ENCODE results near the gene NARS2.

The NARS2 gene

DNA sequence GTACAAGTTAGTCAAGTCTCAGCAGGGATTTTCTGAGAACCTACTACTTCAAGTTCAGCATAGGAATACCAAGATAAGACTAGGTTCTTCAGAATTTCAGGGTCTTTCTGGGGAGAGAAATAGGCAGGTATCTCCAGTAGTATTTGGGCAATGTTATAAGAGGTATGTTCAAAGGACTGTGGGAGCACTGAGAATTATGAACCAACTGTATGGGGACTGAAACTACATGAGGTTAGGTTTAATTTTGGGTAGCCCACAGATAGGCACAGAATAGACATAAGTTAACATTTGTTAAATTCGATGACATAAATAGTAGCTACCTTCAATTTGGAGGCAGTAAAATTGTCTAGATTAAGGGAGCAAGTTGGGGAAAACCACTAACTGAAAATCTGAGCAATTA, 147.8 kb downstream of the NARS2 start:
- H3K9ac ChIP-seq (ENCODE audit: low read length), result no peak overlapping the region
- H2AFZ ChIP-seq (ENCODE audit: low read depth, low read length, severe bottlenecking), result no peak overlapping the region
- H3K79me2 ChIP-seq (ENCODE audit: insufficient read depth, low read length), result no peaks in the 10 kb centered on the region
- H3K36me3 ChIP-seq (ENCODE audit: low read length), result no peaks in the 10 kb centered on the region
- H3K27ac ChIP-seq (ENCODE audit: low read depth, low read length), result no peak overlapping the region
- H3K9me2 ChIP-seq (replicated peaks; ENCODE audit: insufficient read depth, low read length), result no peaks in the 10 kb centered on the region
- H3K9me3 ChIP-seq (ENCODE audit: insufficient read depth, low read length), result no peaks in the 10 kb centered on the region
- no peaks in the 10 kb centered on the region for H3K27me3 ChIP-seq (ENCODE audit: low read length)
- TF ChIP-seq, protein P1, sequence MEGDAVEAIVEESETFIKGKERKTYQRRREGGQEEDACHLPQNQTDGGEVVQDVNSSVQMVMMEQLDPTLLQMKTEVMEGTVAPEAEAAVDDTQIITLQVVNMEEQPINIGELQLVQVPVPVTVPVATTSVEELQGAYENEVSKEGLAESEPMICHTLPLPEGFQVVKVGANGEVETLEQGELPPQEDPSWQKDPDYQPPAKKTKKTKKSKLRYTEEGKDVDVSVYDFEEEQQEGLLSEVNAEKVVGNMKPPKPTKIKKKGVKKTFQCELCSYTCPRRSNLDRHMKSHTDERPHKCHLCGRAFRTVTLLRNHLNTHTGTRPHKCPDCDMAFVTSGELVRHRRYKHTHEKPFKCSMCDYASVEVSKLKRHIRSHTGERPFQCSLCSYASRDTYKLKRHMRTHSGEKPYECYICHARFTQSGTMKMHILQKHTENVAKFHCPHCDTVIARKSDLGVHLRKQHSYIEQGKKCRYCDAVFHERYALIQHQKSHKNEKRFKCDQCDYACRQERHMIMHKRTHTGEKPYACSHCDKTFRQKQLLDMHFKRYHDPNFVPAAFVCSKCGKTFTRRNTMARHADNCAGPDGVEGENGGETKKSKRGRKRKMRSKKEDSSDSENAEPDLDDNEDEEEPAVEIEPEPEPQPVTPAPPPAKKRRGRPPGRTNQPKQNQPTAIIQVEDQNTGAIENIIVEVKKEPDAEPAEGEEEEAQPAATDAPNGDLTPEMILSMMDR (IDR thresholded peaks at IDR 0.05; ENCODE audit: insufficient read depth, low read length, poor library complexity, severe bottlenecking), result no peak
- TF ChIP-seq EZH2phosphoT487 (conservative IDR thresholded peaks at IDR 0.05; ENCODE audit: low read length), result no peak
- no peak overlapping the region for H3K4me3 ChIP-seq (ENCODE audit: insufficient read depth, low read length, poor library complexity, severe bottlenecking)
- H3F3A ChIP-seq (ENCODE audit: insufficient read depth), result no peaks in the 10 kb centered on the region
- no peaks in the 10 kb centered on the region for H4K20me1 ChIP-seq (ENCODE audit: low read depth, low read length)
- H3K4me2 ChIP-seq (ENCODE audit: low read depth, low read length, poor library complexity, severe bottlenecking), result no peak overlapping the region

DNA sequence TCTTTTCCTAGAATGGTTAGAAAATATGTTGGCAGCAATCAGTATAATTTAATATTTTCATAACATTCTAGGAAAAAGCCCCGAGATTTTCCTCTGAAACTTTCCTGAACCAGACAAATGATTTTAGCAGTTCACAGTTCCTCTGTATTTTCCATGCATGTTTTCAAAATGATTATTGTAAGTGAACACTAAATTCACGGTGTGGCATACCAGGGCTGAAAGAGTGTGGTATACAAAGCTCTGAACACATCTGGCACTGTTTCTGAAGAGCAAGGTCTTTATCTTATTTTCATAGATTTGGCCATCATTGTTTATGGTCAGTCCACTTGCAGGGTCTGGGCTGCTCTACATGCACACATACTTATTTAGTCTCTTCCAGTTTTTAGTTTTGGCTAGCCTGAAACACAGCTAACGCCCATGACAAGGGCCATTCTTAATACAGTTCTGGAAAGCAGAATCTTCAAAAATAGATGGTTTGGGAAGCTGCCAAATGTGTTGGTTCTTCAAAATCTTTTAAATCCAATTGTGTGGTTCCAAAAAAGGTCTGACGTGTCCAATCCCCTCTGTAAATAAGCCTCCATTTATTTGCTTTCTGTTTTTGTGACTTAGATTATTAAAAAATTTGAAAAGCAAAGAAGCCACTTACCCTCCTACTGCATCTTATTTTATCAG, 149.1 kb downstream of the NARS2 start:
- no peaks in the 10 kb centered on the region for H3K9me3 ChIP-seq (ENCODE audit: insufficient read depth, low read length)
- no peaks in the 10 kb centered on the region for H4K20me1 ChIP-seq (ENCODE audit: low read depth, low read length)
- no peaks in the 10 kb centered on the region for H3K27me3 ChIP-seq (ENCODE audit: low read length)
- H3K9ac ChIP-seq (ENCODE audit: low read length), result no peak overlapping the region
- no peaks in the 10 kb centered on the region for H3F3A ChIP-seq (ENCODE audit: insufficient read depth)
- H3K9me2 ChIP-seq (replicated peaks; ENCODE audit: insufficient read depth, low read length), result no peaks in the 10 kb centered on the region
- TF ChIP-seq, protein P1 (IDR thresholded peaks at IDR 0.05; ENCODE audit: insufficient read depth, low read length, poor library complexity, severe bottlenecking), result no peak
- TF ChIP-seq EZH2phosphoT487 (conservative IDR thresholded peaks at IDR 0.05; ENCODE audit: low read length), result no peak
- H3K36me3 ChIP-seq (ENCODE audit: low read length), result no peaks in the 10 kb centered on the region
- H3K4me2 ChIP-seq (ENCODE audit: low read depth, low read length, poor library complexity, severe bottlenecking), result no peak overlapping the region
- H3K27ac ChIP-seq (ENCODE audit: low read depth, low read length), result no peak overlapping the region
- no peaks in the 10 kb centered on the region for H3K79me2 ChIP-seq (ENCODE audit: insufficient read depth, low read length)
- H2AFZ ChIP-seq (ENCODE audit: low read depth, low read length, severe bottlenecking), result no peak overlapping the region
- H3K4me3 ChIP-seq (ENCODE audit: insufficient read depth, low read length, poor library complexity, severe bottlenecking), result no peak overlapping the region

DNA sequence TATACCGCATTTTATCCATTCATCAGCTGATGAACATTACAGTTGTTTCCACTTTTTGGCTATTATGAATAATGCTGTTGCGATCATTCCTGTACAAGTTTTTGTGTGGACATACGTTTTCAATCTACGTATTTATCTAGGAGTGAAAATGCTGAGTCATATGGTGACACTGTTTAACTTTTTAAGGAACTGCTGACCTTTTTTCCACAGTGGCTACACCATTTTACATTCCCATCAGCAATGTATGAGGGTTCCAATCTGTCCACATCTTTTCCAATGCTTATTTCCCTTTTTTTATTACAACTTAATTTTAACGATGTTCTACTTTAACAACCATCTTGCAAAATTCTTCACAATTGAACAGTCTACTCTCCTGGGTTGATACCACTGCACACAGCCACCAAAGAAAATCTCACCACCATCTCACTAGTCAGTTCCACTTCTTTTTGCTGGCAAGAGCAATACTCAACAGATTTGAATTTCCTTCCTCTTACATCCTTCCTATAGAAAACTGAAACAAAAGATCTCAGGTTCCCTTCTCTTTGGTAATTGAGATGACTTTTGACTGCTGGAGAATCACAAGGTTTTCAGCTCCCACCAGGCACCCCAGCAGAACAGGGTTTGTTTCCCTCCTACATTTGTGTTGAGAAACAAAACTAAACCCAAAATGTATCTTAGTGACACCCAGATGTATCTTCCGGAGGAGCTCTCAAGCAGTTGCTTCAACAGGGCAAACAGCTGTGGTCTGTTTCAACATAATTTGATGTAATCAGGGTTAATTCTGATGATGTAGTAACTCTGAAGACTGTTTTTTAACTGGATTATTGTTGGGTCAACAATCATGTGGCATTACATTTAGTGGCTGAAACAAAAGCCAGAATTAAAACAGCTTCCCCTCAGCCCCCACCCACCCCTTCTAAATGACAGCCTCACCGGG, 150.1 kb downstream of the NARS2 start:
- no peak overlapping the region for H3K4me3 ChIP-seq (ENCODE audit: insufficient read depth, low read length, poor library complexity, severe bottlenecking)
- H4K20me1 ChIP-seq (ENCODE audit: low read depth, low read length), result no peaks in the 10 kb centered on the region
- H3K36me3 ChIP-seq (ENCODE audit: low read length), result no peaks in the 10 kb centered on the region
- no peaks in the 10 kb centered on the region for H3K27me3 ChIP-seq (ENCODE audit: low read length)
- H3K27ac ChIP-seq (ENCODE audit: low read depth, low read length), result no peak overlapping the region
- TF ChIP-seq EZH2phosphoT487 (conservative IDR thresholded peaks at IDR 0.05; ENCODE audit: low read length), result no peak
- H2AFZ ChIP-seq (ENCODE audit: low read depth, low read length, severe bottlenecking), result no peak overlapping the region
- H3K79me2 ChIP-seq (ENCODE audit: insufficient read depth, low read length), result no peaks in the 10 kb centered on the region
- no peaks in the 10 kb centered on the region for H3K9me3 ChIP-seq (ENCODE audit: insufficient read depth, low read length)
- H3K9ac ChIP-seq (ENCODE audit: low read length), result no peak overlapping the region
- H3F3A ChIP-seq (ENCODE audit: insufficient read depth), result no peaks in the 10 kb centered on the region
- H3K9me2 ChIP-seq (replicated peaks; ENCODE audit: insufficient read depth, low read length), result no peaks in the 10 kb centered on the region
- no peak overlapping the region for H3K4me2 ChIP-seq (ENCODE audit: low read depth, low read length, poor library complexity, severe bottlenecking)

DNA sequence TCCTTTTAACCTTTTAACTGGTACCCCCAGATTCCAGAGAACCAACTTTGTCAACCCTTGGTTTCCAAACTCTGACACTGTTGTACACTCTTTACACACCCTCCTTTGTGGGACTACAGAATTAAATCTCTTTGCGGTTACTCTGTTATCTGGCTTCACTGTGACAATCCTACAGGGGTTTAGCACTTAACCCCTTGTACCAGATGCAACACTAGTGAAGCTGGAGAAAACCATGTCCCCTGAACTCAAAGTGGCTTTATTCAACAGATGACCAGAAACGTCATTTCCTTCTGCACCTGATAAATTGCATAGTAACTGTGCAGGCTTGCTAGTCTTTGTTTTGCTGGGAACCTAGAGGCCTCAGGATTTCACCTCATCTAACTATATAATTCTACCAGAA, 151.4 kb downstream of the NARS2 start:
- H4K20me1 ChIP-seq (ENCODE audit: low read depth, low read length), result no peaks in the 10 kb centered on the region
- H3K27me3 ChIP-seq (ENCODE audit: low read length), result no peaks in the 10 kb centered on the region
- no peak overlapping the region for H3K4me3 ChIP-seq (ENCODE audit: insufficient read depth, low read length, poor library complexity, severe bottlenecking)
- no peak overlapping the region for H3K27ac ChIP-seq (ENCODE audit: low read depth, low read length)
- H3F3A ChIP-seq (ENCODE audit: insufficient read depth), result no peaks in the 10 kb centered on the region
- no peak overlapping the region for H2AFZ ChIP-seq (ENCODE audit: low read depth, low read length, severe bottlenecking)
- no peaks in the 10 kb centered on the region for H3K9me3 ChIP-seq (ENCODE audit: insufficient read depth, low read length)
- H3K9ac ChIP-seq (ENCODE audit: low read length), result no peak overlapping the region
- no peaks in the 10 kb centered on the region for H3K9me2 ChIP-seq (replicated peaks; ENCODE audit: insufficient read depth, low read length)
- no peaks in the 10 kb centered on the region for H3K36me3 ChIP-seq (ENCODE audit: low read length)
- H3K4me2 ChIP-seq (ENCODE audit: low read depth, low read length, poor library complexity, severe bottlenecking), result no peak overlapping the region
- TF ChIP-seq, protein P1 (IDR thresholded peaks at IDR 0.05; ENCODE audit: insufficient read depth, low read length, poor library complexity, severe bottlenecking), result no peak
- no peak for TF ChIP-seq EZH2phosphoT487 (conservative IDR thresholded peaks at IDR 0.05; ENCODE audit: low read length)
- H3K79me2 ChIP-seq (ENCODE audit: insufficient read depth, low read length), result no peaks in the 10 kb centered on the region

All from SU-DHL-6 (cell line).